Right lobe of liver (tissue), 6 donors: ENCODE data around the gene GTF2IRD1. TPM values are rescaled to one million over a fixed set of nuclear protein-coding genes. Genes with fewer than 3 reads are reported as not detected.
"Not testable (repeated sequence)": the region's sequence is repeated elsewhere in the genome, so short reads cannot be mapped to it uniquely, and the experiment has no call there.

ENCODE experiments used
- ATAC-seq, 4 donors: fragments of 200-7000 bp; cut with Tn5 transposase; one replicate each; pipeline ENCODE4 v1.9.1; 2020; ENCODE audit warnings: mild to moderate bottlenecking in 4 of 4, moderate library complexity in 4 of 4
- DNase-seq, 3 donors: peaks; one replicate each; pipeline ENCODE4 v3.0.0-alpha.2; 2020
- H3K27ac ChIP-seq, 3 donors: fragments of 200-600 bp; one replicate each; pipeline ENCODE4 v1.8.0; 2022
- H3K27me3 ChIP-seq, 2 donors: fragments of 200-600 bp; one replicate each; pipeline ENCODE4 v1.8.0; 2022
- H3K36me3 ChIP-seq, 4 donors: fragments of 200-600 bp; sonication (generic) in 1 of 4; one replicate each; pipeline versions ENCODE4 v1.5.1 to v1.8.0; 2017 to 2022; ENCODE audit warnings: control low read depth in 1 of 4
- H3K4me1 ChIP-seq, 4 donors: fragments of 200-600 bp; sonication (generic) in 1 of 4; one replicate each; pipeline versions ENCODE4 v1.5.1 to v1.8.0; 2017 to 2022; ENCODE audit warnings: control low read depth in 1 of 4
- H3K4me3 ChIP-seq, 3 donors: fragments of 200-600 bp; one replicate each; pipeline ENCODE4 v1.8.0; 2022
- H3K9me3 ChIP-seq, 4 donors: fragments of 200-600 bp; sonication (generic) in 1 of 4; one replicate each; pipeline versions ENCODE4 v1.5.1 to v1.8.0; 2017 to 2022; ENCODE audit warnings: control low read depth in 1 of 4
- CTCF ChIP-seq, 4 donors: fragments of 200-600 bp in 3 of 4; fragments of 450-650 bp in 1 of 4; IDR thresholded peaks; one replicate each; pipeline versions ENCODE4 v1.5.1 to v1.8.0; 2016 to 2022; ENCODE audit warnings: antibody characterized with exemption in 4 of 4, mild to moderate bottlenecking in 2 of 4
- POLR2A ChIP-seq: fragments of 450-650 bp; IDR thresholded peaks from one replicate; pipeline ENCODE4 v1.6.1; 2017; ENCODE audit warnings: antibody characterized with exemption, mild to moderate bottlenecking
- WGBS: methylation state at CpG from one replicate; pipeline ENCODE4 v1.1.6; 2018; ENCODE audit warnings: low coverage, low lambda C conversion rate; ENCODE audit not compliant: insufficient coverage; ENCODE audit errors: missing lambda C conversion rate; 5-methylcytosine and 5-hydroxymethylcytosine counted together
- intact Hi-C, 2 donors: fragments of 100-400 bp; cut with DNase I; formaldehyde crosslinking; loops; one replicate each; pipeline versions ENCODE4 v1.11.2 to v1.14.1; 2022
- total RNA-seq, 6 experiments: library from RNA; depleted of rRNA in 2 of 6; stranded (reverse); fragments of >200 nt in 2 of 6; fragmentation: NEBNext Ultra II Directional in 3 of 6; extraction: Animal tissue kit (Norgen Biotek cat#: 25700) in 3 of 6; gene quantifications; one replicate each; pipeline versions ENCODE4 v1.1.0 to v1.2.4, GENCODE V29; 2016 to 2023
- donor health status: DM: no; HTN: yes; CAD: no.
- donor health status: DM: no; HTN: no; CAD: no.
- donor health status: DM: no; HTN: no; CAD: no.
- donor health status: DM: no; HTN: yes; CAD: no.
- donor health status: DM: no; HTN: yes; CAD: no.

GTF2IRD1 gene
- total RNA-seq, 6 experiments from 2014 or later = 1.9 to 9.8 (median 6.5) TPM

- Histone ChIP-seq H3K4me3 (no peak overlapping the region), H3K27ac (no peak overlapping the region), H3K27me3 (no peaks in the 10 kb centered on the region), H3K36me3 (no peaks in the 10 kb centered on the region), H3K9me3 (no peaks in the 10 kb centered on the region), H3K4me1 (peaks cover 0 to 4% (median 0%) of the 10 kb centered on the region in 4 donors)
- no peak for TF ChIP-seq CTCF (IDR thresholded peaks at IDR 0.05)
- TF ChIP-seq POLR2A = no peak
- 95% methylated on average over 3 of the region's 19 CpGs for WGBS
- intact Hi-C loops = no loop called here
- ATAC-seq = peak in 1 of 4 donors; percentile 16
- DNase-seq = no peak
These were observed 41.7 kb downstream of the GTF2IRD1 start for GRCh38 chr7:74495112-74496086.

- H3K27ac ChIP-seq = no peak overlapping the region
- intact Hi-C loops = no loop called here
- TF ChIP-seq POLR2A = no peak
- TF ChIP-seq CTCF (IDR thresholded peaks at IDR 0.05) = no peak
- peaks cover 0 to 9% (median 0%) of the 10 kb centered on the region in 4 donors for H3K4me1 ChIP-seq
- no peaks in the 10 kb centered on the region for H3K9me3 ChIP-seq
- 93% methylated on average over 5 of the region's 6 CpGs for WGBS
- no peak overlapping the region for H3K4me3 ChIP-seq
- DNase-seq (no peak), ATAC-seq (no peak)
- H3K36me3 ChIP-seq = no peaks in the 10 kb centered on the region
- no peaks in the 10 kb centered on the region for H3K27me3 ChIP-seq
These were observed 42.6 kb downstream of the GTF2IRD1 start for GRCh38 chr7:74496272-74496671.

- intact Hi-C loops, H3K27me3 ChIP-seq, H3K27ac ChIP-seq, H3K9me3 ChIP-seq, H3K36me3 ChIP-seq, DNase-seq, ATAC-seq, H3K4me3 ChIP-seq: not testable (repeated sequence)
- peaks cover 0 to 12% (median 2%) of the 10 kb centered on the region in 4 donors for H3K4me1 ChIP-seq
- WGBS = 64% methylated on average over 3 of the region's 3 CpGs
These were observed 43.1 kb downstream of the GTF2IRD1 start for GRCh38 chr7:74496773-74497172.

GRCh38 chr7:74498354-74498753, 44.6 kb downstream of the GTF2IRD1 start:
- H3K36me3 ChIP-seq = no peaks in the 10 kb centered on the region
- no peaks in the 10 kb centered on the region for H3K9me3 ChIP-seq
- 62% methylated on average over 3 of the region's 4 CpGs for WGBS
- H3K27me3 ChIP-seq = no peaks in the 10 kb centered on the region
- TF ChIP-seq POLR2A (no peak), CTCF (IDR thresholded peaks at IDR 0.05) (no peak)
- no peak overlapping the region for H3K27ac ChIP-seq
- DNase-seq (no peak), ATAC-seq (no peak)
- no peak overlapping the region for H3K4me3 ChIP-seq
- H3K4me1 ChIP-seq = peaks cover 0 to 27% (median 9%) of the 10 kb centered on the region in 4 donors
- intact Hi-C loops = no loop called here
